C1 segment of cervical spinal cord (tissue), 14 donors: Measurements from ENCODE around the gene EXOC1.
A peak's percentile ranks its signal among the peaks of the same experiment; 100 is the strongest.
"Not testable (repeated sequence)": the region's sequence is repeated elsewhere in the genome, so short reads cannot be mapped to it uniquely, and the experiment has no call there.

ENCODE experiments used
- DNase-seq, 14 donors: peaks; one replicate each; lab custom pipeline; 2025; lab: John Stamatoyannopoulos, UW

The EXOC1 gene

GRCh38 chr4:55853484-55854046 is at the start of gene EXOC1:
Gene EXOC1, plus strand, starts transcription at chr4:55853648. Its CDS starts 4,676 bp downstream, at chr4:55858324.
- peak; percentile 82 to 96 (median 95) for DNase-seq

- no peak for DNase-seq
Measured at GRCh38 chr4:55807556-55807955, 45.9 kb upstream of the EXOC1 start.

- no peak for DNase-seq
Measured at GRCh38 chr4:55808186-55808585, 45.3 kb upstream of the EXOC1 start.

- no peak for DNase-seq
Measured at GRCh38 chr4:55808632-55809031, 44.8 kb upstream of the EXOC1 start.

- no peak for DNase-seq
Measured at GRCh38 chr4:55817691-55818090, 35.8 kb upstream of the EXOC1 start.

GRCh38 chr4:55819634-55820033 is 33.8 kb upstream of the EXOC1 start, which contains the start of gene EXOC1L:
Gene EXOC1L, plus strand, starts transcription at chr4:55819790. Its CDS starts 237 bp downstream, at chr4:55820027.
- peak in 1 of 14 donors; percentile 3 for DNase-seq

GRCh38 chr4:55820279-55820678 is 33.2 kb upstream of the EXOC1 start:
- no peak for DNase-seq

GRCh38 chr4:55822329-55822728 is 31.1 kb upstream of the EXOC1 start:
- DNase-seq: no peak

GRCh38 chr4:55824865-55825264 is 28.6 kb upstream of the EXOC1 start:
- DNase-seq: no peak

- no peak for DNase-seq
Measured at GRCh38 chr4:55826986-55827385, 26.5 kb upstream of the EXOC1 start.

- no peak for DNase-seq
Measured at GRCh38 chr4:55827582-55827981, 25.9 kb upstream of the EXOC1 start.

GRCh38 chr4:55830048-55830447 is 23.4 kb upstream of the EXOC1 start:
- no peak for DNase-seq

- no peak for DNase-seq
Measured at GRCh38 chr4:55830716-55831115, 22.7 kb upstream of the EXOC1 start.

GRCh38 chr4:55834086-55834795 is 19.2 kb upstream of the EXOC1 start:
- DNase-seq: no peak

GRCh38 chr4:55837903-55838302 is 15.5 kb upstream of the EXOC1 start:
- no peak for DNase-seq

- no peak for DNase-seq
Measured at GRCh38 chr4:55838356-55838755, 15.1 kb upstream of the EXOC1 start.

GRCh38 chr4:55838952-55839351 is 14.5 kb upstream of the EXOC1 start:
- no peak for DNase-seq

- no peak for DNase-seq
Measured at GRCh38 chr4:55840956-55841355, 12.5 kb upstream of the EXOC1 start.

GRCh38 chr4:55841373-55842239 is 11.8 kb upstream of the EXOC1 start:
- DNase-seq: not testable (repeated sequence)

GRCh38 chr4:55842312-55842711 is 11.1 kb upstream of the EXOC1 start:
- not testable (repeated sequence) for DNase-seq

GRCh38 chr4:55849724-55850123 is 3.7 kb upstream of the EXOC1 start:
- DNase-seq: no peak

GRCh38 chr4:55851885-55852284 is 1.6 kb upstream of the EXOC1 start:
- no peak for DNase-seq
